K562 (cell line): Measurements from ENCODE around the gene CHURC1. TPM values are rescaled to one million over a fixed set of nuclear protein-coding genes. Genes with fewer than 3 reads are reported as not detected.

Source experiments
- ATAC-seq: fragments of 200-7000 bp; cut with Tn5 transposase; 3 replicates; pipeline ENCODE4 v1.9.1; 2020; ENCODE audit warnings: moderate library complexity
- BruUV-seq: library from RNA; stranded (reverse); fragments of 400-500 nt; replicated peaks from 2 replicates; lab custom pipeline; 2021; lab: Mats Ljungman, UMichigan
- CTCF ChIA-PET: fragments of 300-600 bp; formaldehyde crosslinking; extraction: SDS; loops from one replicate; lab custom pipeline; 2021; ENCODE audit warnings: low intra/inter-chr PET ratio; lab: Yijun Ruan, JAX
- POLR2A ChIA-PET: fragments of 300-600, 350-650 bp; sonication (Branson Sonifier 250); formaldehyde crosslinking; extraction: SDS; loops from one replicate; lab custom pipeline; 2021; ENCODE audit warnings: antibody characterized with exemption, inconsistent platforms; lab: Yijun Ruan, JAX
- DNase-seq, 4 experiments: peaks; one replicate each; pipeline versions ENCODE4 v3.0.0 to v3.0.0-alpha.2; 2011 to 2018; ENCODE audit warnings: low spot score in 3 of 4, mixed read lengths in 3 of 4; ENCODE audit errors: extremely low read depth in 1 of 4
- FAIRE-seq: peaks from 2 replicates; lab custom pipeline; 2011; peaks lifted over from hg19 to GRCh38; lab: Jason Lieb, UNC
- H2AFZ ChIP-seq: 2 replicates; pipeline ENCODE4 v1.6.0; 2011; ENCODE audit warnings: low read depth, low read length, control low read depth, inconsistent platforms
- H3K27ac ChIP-seq: fragments of 200-600 bp; 3 replicates; pipeline ENCODE4 v1.8.0; 2011; ENCODE audit warnings: low read depth, mild to moderate bottlenecking, control low read depth, inconsistent platforms, low read length, moderate library complexity, mixed read lengths; ENCODE audit errors: extremely low read depth
- H3K27me3 ChIP-seq, 2 experiments: fragments of 300-600 bp in 1 of 2; 2 replicates in 1 of 2; 3 replicates in 1 of 2; pipeline versions ENCODE4 v1.6.0 to v1.8.0; 2011; ENCODE audit warnings: inconsistent platforms in 2 of 2, low read length in 2 of 2, mild to moderate bottlenecking in 1 of 2, mixed read lengths in 1 of 2, moderate library complexity in 1 of 2; ENCODE audit not compliant: control insufficient read depth in 2 of 2, insufficient read depth in 2 of 2
- H3K36me3 ChIP-seq: fragments of 300-600 bp; 3 replicates; pipeline ENCODE4 v1.8.0; 2011; ENCODE audit warnings: mild to moderate bottlenecking, low read length, inconsistent platforms; ENCODE audit not compliant: control insufficient read depth, insufficient read depth
- H3K4me1 ChIP-seq, 2 experiments: fragments of 200-600 bp in 1 of 2; replicated peaks in 1 of 2; 2 replicates in 1 of 2; 3 replicates in 1 of 2; pipeline versions ENCODE4 v1.5.1 to v1.8.0; 2011; ENCODE audit warnings: inconsistent platforms in 2 of 2, low read length in 2 of 2, mild to moderate bottlenecking in 1 of 2, mixed read lengths in 1 of 2, moderate library complexity in 1 of 2; ENCODE audit not compliant: control insufficient read depth in 2 of 2, insufficient read depth in 2 of 2
- H3K4me2 ChIP-seq: 2 replicates; pipeline ENCODE4 v1.6.1; 2011; ENCODE audit warnings: low read length, control low read depth, inconsistent platforms, mixed read lengths; ENCODE audit not compliant: insufficient read depth
- H3K4me3 ChIP-seq: fragments of 200-600 bp; sonication (generic), shearing (Covaris generic); 2 replicates; pipeline ENCODE4 v1.5.1; 2016; ENCODE audit warnings: control low read depth, inconsistent platforms
- H3K79me2 ChIP-seq: fragments of 200-600 bp; 3 replicates; pipeline ENCODE4 v1.8.0; 2011; ENCODE audit warnings: low read length, inconsistent platforms; ENCODE audit not compliant: control insufficient read depth, insufficient read depth
- H3K9ac ChIP-seq, 2 experiments: 2 replicates each; pipeline versions ENCODE4 v1.6.0 to v1.6.1; 2011; ENCODE audit warnings: low read depth in 2 of 2, low read length in 2 of 2, control low read depth in 1 of 2, inconsistent platforms in 1 of 2, mild to moderate bottlenecking in 1 of 2, mixed read lengths in 1 of 2; ENCODE audit not compliant: insufficient read depth in 1 of 2
- H3K9me1 ChIP-seq: one replicate; pipeline ENCODE4 v1.6.0; 2011; ENCODE audit warnings: inconsistent platforms, mild to moderate bottlenecking, low read length, moderate library complexity; ENCODE audit not compliant: control insufficient read depth, insufficient read depth
- H3K9me3 ChIP-seq: replicated peaks from 2 replicates; pipeline ENCODE4 v1.5.1; 2011; ENCODE audit warnings: low read depth, low read length, inconsistent platforms; ENCODE audit not compliant: control insufficient read depth, insufficient read depth
- H4K20me1 ChIP-seq: replicated peaks from 2 replicates; pipeline ENCODE4 v1.6.1; 2011; ENCODE audit warnings: low read length, inconsistent platforms, mixed read lengths; ENCODE audit not compliant: control insufficient read depth, insufficient read depth
- BRF1 ChIP-seq: IDR thresholded peaks from 3 replicates; pipeline ENCODE4 v1.6.1; 2011; ENCODE audit warnings: borderline replicate concordance, mild to moderate bottlenecking; ENCODE audit not compliant: insufficient read length; ENCODE audit errors: extremely low read depth
- CBX3 ChIP-seq, 2 experiments: IDR thresholded peaks; 1 replicate in 1 of 2; 2 replicates in 1 of 2; pipeline ENCODE4 v1.6.1; 2012; ENCODE audit warnings: inconsistent platforms in 2 of 2, low read length in 2 of 2, borderline replicate concordance in 1 of 2, control low read depth in 1 of 2
- CREB1 ChIP-seq, 2 experiments: sonication (generic) in 1 of 2; formaldehyde crosslinking in 1 of 2; IDR thresholded peaks; 2 replicates each; pipeline versions ENCODE4 v1.6.1 to v1.8.0; 2012 to 2022; ENCODE audit warnings: inconsistent platforms in 1 of 2, mild to moderate bottlenecking in 1 of 2, missing genetic modification reagents in 1 of 2, moderate library complexity in 1 of 2
- HDAC1 ChIP-seq, 2 experiments: fragments of 450-650 bp; IDR thresholded peaks; 2 replicates each; pipeline ENCODE4 v1.6.1; 2016 to 2017; ENCODE audit warnings: inconsistent platforms in 1 of 2, mild to moderate bottlenecking in 1 of 2, moderate library complexity in 1 of 2
- HMGN3 ChIP-seq: IDR thresholded peaks from 2 replicates; pipeline ENCODE4 v1.6.1; 2011; ENCODE audit warnings: borderline replicate concordance, low read depth, mild to moderate bottlenecking, mixed read lengths, low read length; ENCODE audit not compliant: insufficient read length; ENCODE audit errors: extremely low read depth
- KLF16 ChIP-seq: IDR thresholded peaks from 2 replicates; pipeline ENCODE4 v1.6.1; 2016; ENCODE audit warnings: antibody characterized with exemption
- RHOXF2B ChIP-seq: fragments of 250-450 bp; sonication (Bioruptor Pico); conservative IDR thresholded peaks from 2 replicates; pipeline ENCODE4 v1.5.1; 2021
- YY1 ChIP-seq, 3 experiments: IDR thresholded peaks; 2 replicates each; pipeline ENCODE4 v1.6.1; 2011; ENCODE audit warnings: low read length in 2 of 3, mild to moderate bottlenecking in 2 of 3, moderate library complexity in 2 of 3, borderline replicate concordance in 1 of 3, control low read depth in 1 of 3, low read depth in 1 of 3; ENCODE audit not compliant: insufficient read depth in 3 of 3, insufficient replicate concordance in 2 of 3, control insufficient read depth in 1 of 3, insufficient read length in 1 of 3; ENCODE audit errors: extremely low read depth in 1 of 3
- ZKSCAN3 ChIP-seq: fragments of 250-450 bp; sonication (Bioruptor Pico); IDR thresholded peaks from 2 replicates; pipeline ENCODE4 v1.4.0; 2020
- ZNF76 ChIP-seq: fragments of 250-450 bp; sonication (Bioruptor Pico); IDR thresholded peaks from 2 replicates; pipeline ENCODE4 v1.4.0; 2020; ENCODE audit warnings: mild to moderate bottlenecking, moderate library complexity, borderline replicate concordance
- WGBS: fragments of 100-300 bp; shearing (Covaris generic); methylation state at CpG from one replicate; pipeline ENCODE4 v1.1.6; 2016; ENCODE audit warnings: low coverage, mixed read lengths; ENCODE audit not compliant: insufficient coverage; ENCODE audit errors: missing lambda C conversion rate; 5-methylcytosine and 5-hydroxymethylcytosine counted together
- in situ Hi-C: fragments of 300-500 bp; cut with MboI; formaldehyde crosslinking; loops from 4 replicates; pipeline ENCODE4 v1.15.0; 2018; ENCODE audit warnings: inconsistent platforms, mixed read lengths
- intact Hi-C: fragments of 100-400 bp; cut with micrococcal nuclease; formaldehyde crosslinking; loops from 2 replicates; pipeline ENCODE4 v1.14.2; 2022
- polyA plus RNA-seq, 8 experiments: library from polyadenylated mRNA; depleted of rRNA in 4 of 8; stranded (reverse) in 5 of 8; unstranded in 3 of 8; fragments of >200 nt; fragmentation: Nextera tagmentation in 2 of 8; fragmentation: Illumina TruSeq in 1 of 8; extraction: Ambion mirVana in 2 of 8; extraction: Trizol in 1 of 8; gene quantifications; 2 replicates each; pipeline versions ENCODE4 v1.2.1 to v1.2.3, GENCODE V29; 2011 to 2014; ENCODE audit warnings: inconsistent platforms in 1 of 8, missing spikeins in 1 of 8
- total RNA-seq, 7 experiments: library from RNA; depleted of rRNA in 6 of 7; stranded (reverse); fragments of >200 nt in 6 of 7; fragmentation: Illumina TruSeq in 2 of 7; extraction: Trizol in 2 of 7; gene quantifications; 2 replicates each; pipeline versions ENCODE4 v1.2.1 to v1.2.3, GENCODE V29; 2011 to 2021; ENCODE audit warnings: low replicate concordance in 1 of 7
- TF ChIP-seq, protein P1 (sequence below): fragments of 450-650 bp; IDR thresholded peaks from 2 replicates; pipeline ENCODE4 v1.7.1; 2018; ENCODE audit warnings: mild to moderate bottlenecking, low read depth; ENCODE audit not compliant: partially characterized antibody
- TF ChIP-seq, protein P2 (sequence below): fragments of 250-450 bp; sonication (Bioruptor Pico); IDR thresholded peaks from 2 replicates; pipeline ENCODE4 v1.8.0; 2022; ENCODE audit warnings: inconsistent platforms, mild to moderate bottlenecking, moderate library complexity, borderline replicate concordance

Gene CHURC1
- total and polyA plus RNA-seq, 9 of the 15 experiments (the other 6 are each of a cell fraction or from before 2014, with no cell fraction given): 27.3 to 239 (median 45.6) TPM

DNA sequence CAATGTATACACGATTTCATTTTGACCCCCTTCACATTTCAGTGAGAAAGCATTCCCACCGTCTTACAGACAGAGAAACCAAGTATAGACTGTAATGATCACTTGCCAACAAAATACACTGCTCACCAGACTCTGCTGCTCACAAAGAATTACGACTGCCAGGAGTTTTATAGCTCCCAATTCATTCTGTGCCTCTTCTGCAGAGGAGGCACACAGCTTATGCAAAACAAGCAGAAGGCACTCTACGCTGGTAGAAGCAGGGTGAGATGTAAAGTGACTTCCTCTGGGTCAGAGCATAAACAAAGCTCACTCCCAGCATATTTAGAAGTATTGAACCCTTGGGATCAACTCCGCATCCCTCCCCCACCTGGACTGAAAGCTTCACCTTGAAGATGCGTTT, 49.1 kb upstream of the CHURC1 start:
- peaks cover 0 to 2% of the 10 kb centered on the region in 2 experiments; a peak in 3 of 5 replicates for H3K4me1 ChIP-seq
- H3K4me3 ChIP-seq: no peak overlapping the region
- H3K4me2 ChIP-seq: no peak overlapping the region
- DNase-seq: no peak
- H3K79me2 ChIP-seq: peaks cover 80% of the 10 kb centered on the region
- no peak overlapping the region for H3K9ac ChIP-seq
- BruUV-seq: no TSS peak
- H4K20me1 ChIP-seq: 0 out of 2 replicates have a peak, but pooled peaks cover 6% of the 10 kb centered on the region
- intact Hi-C loops (no loop called here), in situ Hi-C loops (no loop called here)
- no peak for FAIRE-seq
- H3K9me1 ChIP-seq: no peaks in the 10 kb centered on the region
- ATAC-seq: no peak
- H2AFZ ChIP-seq: no peak overlapping the region
- H3K9me3 ChIP-seq: no peaks in the 10 kb centered on the region
- no peaks in the 10 kb centered on the region for H3K27me3 ChIP-seq
- CTCF ChIA-PET: interaction anchor here (0.6 kb wide), 1 partner anchor 21 kb away, joined by 4 read pairs; no protein-coding TSS in a partner anchor
- peaks cover 23% of the 10 kb centered on the region for H3K36me3 ChIP-seq
- H3K27ac ChIP-seq: no peak overlapping the region
- WGBS: 65% methylated on average over 6 of the region's 6 CpGs
- no peak for TF ChIP-seq KLF16
- no peak for TF ChIP-seq CBX3 (IDR thresholded peaks at IDR 0.05; ENCODE audit: borderline replicate concordance in 1 of 2, low read length in 2 of 2)
- no peak for TF ChIP-seq RHOXF2B (CRISPR knock-in tag)
- TF ChIP-seq CREB1 (IDR thresholded peaks at IDR 0.05): no peak
- no peak for TF ChIP-seq CREB1 (CRISPR knock-in tag; IDR thresholded peaks at IDR 0.05)
- no peak for TF ChIP-seq YY1 (IDR thresholded peaks at IDR 0.05; ENCODE audit: borderline replicate concordance in 1 of 3, control insufficient read depth in 1 of 3, extremely low read depth in 1 of 3, insufficient read depth in 3 of 3, insufficient read length in 1 of 3, insufficient replicate concordance in 2 of 3, low read depth in 1 of 3, low read length in 2 of 3)
- TF ChIP-seq, protein P1, sequence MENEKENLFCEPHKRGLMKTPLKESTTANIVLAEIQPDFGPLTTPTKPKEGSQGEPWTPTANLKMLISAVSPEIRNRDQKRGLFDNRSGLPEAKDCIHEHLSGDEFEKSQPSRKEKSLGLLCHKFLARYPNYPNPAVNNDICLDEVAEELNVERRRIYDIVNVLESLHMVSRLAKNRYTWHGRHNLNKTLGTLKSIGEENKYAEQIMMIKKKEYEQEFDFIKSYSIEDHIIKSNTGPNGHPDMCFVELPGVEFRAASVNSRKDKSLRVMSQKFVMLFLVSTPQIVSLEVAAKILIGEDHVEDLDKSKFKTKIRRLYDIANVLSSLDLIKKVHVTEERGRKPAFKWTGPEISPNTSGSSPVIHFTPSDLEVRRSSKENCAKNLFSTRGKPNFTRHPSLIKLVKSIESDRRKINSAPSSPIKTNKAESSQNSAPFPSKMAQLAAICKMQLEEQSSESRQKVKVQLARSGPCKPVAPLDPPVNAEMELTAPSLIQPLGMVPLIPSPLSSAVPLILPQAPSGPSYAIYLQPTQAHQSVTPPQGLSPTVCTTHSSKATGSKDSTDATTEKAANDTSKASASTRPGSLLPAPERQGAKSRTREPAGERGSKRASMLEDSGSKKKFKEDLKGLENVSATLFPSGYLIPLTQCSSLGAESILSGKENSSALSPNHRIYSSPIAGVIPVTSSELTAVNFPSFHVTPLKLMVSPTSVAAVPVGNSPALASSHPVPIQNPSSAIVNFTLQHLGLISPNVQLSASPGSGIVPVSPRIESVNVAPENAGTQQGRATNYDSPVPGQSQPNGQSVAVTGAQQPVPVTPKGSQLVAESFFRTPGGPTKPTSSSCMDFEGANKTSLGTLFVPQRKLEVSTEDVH: no peak
- TF ChIP-seq BRF1: no peak
- TF ChIP-seq, protein P2, sequence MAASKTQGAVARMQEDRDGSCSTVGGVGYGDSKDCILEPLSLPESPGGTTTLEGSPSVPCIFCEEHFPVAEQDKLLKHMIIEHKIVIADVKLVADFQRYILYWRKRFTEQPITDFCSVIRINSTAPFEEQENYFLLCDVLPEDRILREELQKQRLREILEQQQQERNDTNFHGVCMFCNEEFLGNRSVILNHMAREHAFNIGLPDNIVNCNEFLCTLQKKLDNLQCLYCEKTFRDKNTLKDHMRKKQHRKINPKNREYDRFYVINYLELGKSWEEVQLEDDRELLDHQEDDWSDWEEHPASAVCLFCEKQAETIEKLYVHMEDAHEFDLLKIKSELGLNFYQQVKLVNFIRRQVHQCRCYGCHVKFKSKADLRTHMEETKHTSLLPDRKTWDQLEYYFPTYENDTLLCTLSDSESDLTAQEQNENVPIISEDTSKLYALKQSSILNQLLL (CRISPR knock-in tag): no peak
- no peak for TF ChIP-seq HMGN3
- TF ChIP-seq ZKSCAN3 (CRISPR knock-in tag): no peak
- TF ChIP-seq HDAC1 (IDR thresholded peaks at IDR 0.05): no peak
- TF ChIP-seq ZNF76 (CRISPR knock-in tag): no peak
- TF ChIP-seq, all 486 proteins: peak for 0
- POLR2A ChIA-PET: interaction anchor here (1.0 to 2.6 kb wide), 4 partner anchors 9 to 479 kb away, joined by 3 to 13 read pairs (median 4); no protein-coding TSS in a partner anchor
